HL-60 (cell line): ENCODE measurements around the gene AKAP10.

ENCODE experiments used
- TF ChIP-seq, protein P1 (sequence below): IDR thresholded peaks from one replicate; pipeline ENCODE4 v1.5.1; 2011; ENCODE audit warnings: low read length, control low read depth, inconsistent platforms; ENCODE audit not compliant: insufficient read depth
- TF ChIP-seq, protein P2 (sequence below): IDR thresholded peaks from 2 replicates; pipeline ENCODE4 v1.6.1; 2012; ENCODE audit warnings: low read depth; ENCODE audit not compliant: insufficient replicate concordance

DNA sequence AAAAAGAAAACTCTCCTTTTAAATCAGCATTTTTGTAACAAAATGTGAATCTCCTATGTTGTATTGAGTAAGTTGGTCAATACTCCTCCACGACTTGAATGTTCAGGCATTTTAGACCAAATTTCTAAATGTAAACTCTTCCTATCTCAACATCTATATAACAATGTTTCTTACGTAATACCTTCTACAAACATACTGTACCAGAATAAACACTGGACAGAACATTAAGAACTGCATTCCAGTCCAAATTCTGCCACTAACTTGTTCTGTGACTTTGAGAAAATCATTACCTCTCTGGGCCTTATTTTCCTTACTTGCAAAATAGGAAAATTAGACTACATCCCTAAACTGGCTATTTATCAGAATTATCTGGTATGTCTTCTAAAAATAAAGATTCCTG lies 40.1 kb downstream of the AKAP10 start:
- TF ChIP-seq, protein P1, sequence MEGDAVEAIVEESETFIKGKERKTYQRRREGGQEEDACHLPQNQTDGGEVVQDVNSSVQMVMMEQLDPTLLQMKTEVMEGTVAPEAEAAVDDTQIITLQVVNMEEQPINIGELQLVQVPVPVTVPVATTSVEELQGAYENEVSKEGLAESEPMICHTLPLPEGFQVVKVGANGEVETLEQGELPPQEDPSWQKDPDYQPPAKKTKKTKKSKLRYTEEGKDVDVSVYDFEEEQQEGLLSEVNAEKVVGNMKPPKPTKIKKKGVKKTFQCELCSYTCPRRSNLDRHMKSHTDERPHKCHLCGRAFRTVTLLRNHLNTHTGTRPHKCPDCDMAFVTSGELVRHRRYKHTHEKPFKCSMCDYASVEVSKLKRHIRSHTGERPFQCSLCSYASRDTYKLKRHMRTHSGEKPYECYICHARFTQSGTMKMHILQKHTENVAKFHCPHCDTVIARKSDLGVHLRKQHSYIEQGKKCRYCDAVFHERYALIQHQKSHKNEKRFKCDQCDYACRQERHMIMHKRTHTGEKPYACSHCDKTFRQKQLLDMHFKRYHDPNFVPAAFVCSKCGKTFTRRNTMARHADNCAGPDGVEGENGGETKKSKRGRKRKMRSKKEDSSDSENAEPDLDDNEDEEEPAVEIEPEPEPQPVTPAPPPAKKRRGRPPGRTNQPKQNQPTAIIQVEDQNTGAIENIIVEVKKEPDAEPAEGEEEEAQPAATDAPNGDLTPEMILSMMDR: no peak
- TF ChIP-seq, protein P2, sequence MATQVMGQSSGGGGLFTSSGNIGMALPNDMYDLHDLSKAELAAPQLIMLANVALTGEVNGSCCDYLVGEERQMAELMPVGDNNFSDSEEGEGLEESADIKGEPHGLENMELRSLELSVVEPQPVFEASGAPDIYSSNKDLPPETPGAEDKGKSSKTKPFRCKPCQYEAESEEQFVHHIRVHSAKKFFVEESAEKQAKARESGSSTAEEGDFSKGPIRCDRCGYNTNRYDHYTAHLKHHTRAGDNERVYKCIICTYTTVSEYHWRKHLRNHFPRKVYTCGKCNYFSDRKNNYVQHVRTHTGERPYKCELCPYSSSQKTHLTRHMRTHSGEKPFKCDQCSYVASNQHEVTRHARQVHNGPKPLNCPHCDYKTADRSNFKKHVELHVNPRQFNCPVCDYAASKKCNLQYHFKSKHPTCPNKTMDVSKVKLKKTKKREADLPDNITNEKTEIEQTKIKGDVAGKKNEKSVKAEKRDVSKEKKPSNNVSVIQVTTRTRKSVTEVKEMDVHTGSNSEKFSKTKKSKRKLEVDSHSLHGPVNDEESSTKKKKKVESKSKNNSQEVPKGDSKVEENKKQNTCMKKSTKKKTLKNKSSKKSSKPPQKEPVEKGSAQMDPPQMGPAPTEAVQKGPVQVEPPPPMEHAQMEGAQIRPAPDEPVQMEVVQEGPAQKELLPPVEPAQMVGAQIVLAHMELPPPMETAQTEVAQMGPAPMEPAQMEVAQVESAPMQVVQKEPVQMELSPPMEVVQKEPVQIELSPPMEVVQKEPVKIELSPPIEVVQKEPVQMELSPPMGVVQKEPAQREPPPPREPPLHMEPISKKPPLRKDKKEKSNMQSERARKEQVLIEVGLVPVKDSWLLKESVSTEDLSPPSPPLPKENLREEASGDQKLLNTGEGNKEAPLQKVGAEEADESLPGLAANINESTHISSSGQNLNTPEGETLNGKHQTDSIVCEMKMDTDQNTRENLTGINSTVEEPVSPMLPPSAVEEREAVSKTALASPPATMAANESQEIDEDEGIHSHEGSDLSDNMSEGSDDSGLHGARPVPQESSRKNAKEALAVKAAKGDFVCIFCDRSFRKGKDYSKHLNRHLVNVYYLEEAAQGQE: no peak
